Prostate gland (tissue), 2 donors: ENCODE results near the gene C19orf12. TPM values are rescaled to one million over a fixed set of nuclear protein-coding genes. Genes with fewer than 3 reads are reported as not detected.

Source experiments
- DNase-seq: peaks from one replicate; pipeline ENCODE4 v3.0.0-alpha.2; 2019; ENCODE audit warnings: low spot score
- H3K27ac ChIP-seq, 2 donors: fragments of 200-600 bp; sonication (generic); 2 replicates each; pipeline ENCODE4 v1.5.1; 2017 to 2019
- H3K27me3 ChIP-seq: fragments of 200-600 bp; sonication (generic); replicated peaks from 2 replicates; pipeline ENCODE4 v1.5.1; 2019; ENCODE audit not compliant: insufficient read depth
- H3K36me3 ChIP-seq, 2 donors: fragments of 200-600 bp; sonication (generic); 1 replicate in 1 of 2; 2 replicates in 1 of 2; pipeline versions ENCODE4 v1.5.1 to v1.8.1; 2017 to 2019
- H3K4me1 ChIP-seq: fragments of 200-600 bp; sonication (generic); replicated peaks from 2 replicates; pipeline ENCODE4 v1.5.1; 2019
- H3K4me3 ChIP-seq, 2 donors: fragments of 200-600 bp; sonication (generic); 2 replicates each; pipeline ENCODE4 v1.5.1; 2017 to 2019
- H3K9me3 ChIP-seq: fragments of 200-600 bp; sonication (generic); 2 replicates; pipeline ENCODE4 v1.5.1; 2017
- CTCF ChIP-seq, 4 experiments: fragments of 200-600 bp in 2 of 4; fragments of 450-650 bp in 2 of 4; sonication (generic) in 2 of 4; IDR thresholded peaks; 1 replicate in 3 of 4; 2 replicates in 1 of 4; pipeline ENCODE4 v1.5.1; 2016 to 2019; ENCODE audit warnings: antibody characterized with exemption in 4 of 4, mild to moderate bottlenecking in 2 of 4, moderate library complexity in 2 of 4
- POLR2A ChIP-seq: fragments of 450-650 bp; IDR thresholded peaks from one replicate; pipeline ENCODE4 v1.6.1; 2016; ENCODE audit warnings: antibody characterized with exemption, mild to moderate bottlenecking
- POLR2AphosphoS5 ChIP-seq: sonication (generic); formaldehyde crosslinking; IDR thresholded peaks from one replicate; pipeline ENCODE4 v1.6.1; 2017; ENCODE audit warnings: antibody characterized with exemption
- whole genome bisulfite sequencing: methylation state at CpG from one replicate; pipeline ENCODE4 v1.1.5; 2018; 5-methylcytosine and 5-hydroxymethylcytosine counted together
- intact Hi-C: fragments of 100-400 bp; cut with DNase I; formaldehyde crosslinking; loops from one replicate; pipeline ENCODE4 v1.14.2; 2022
- total RNA-seq, 2 donors: library from RNA; depleted of rRNA; stranded (reverse); fragments of >200 nt; gene quantifications; one replicate each; pipeline ENCODE4 v1.1.0, GENCODE V29; 2016

The C19orf12 gene
- total RNA-seq, 2 donors from 2014 or later, result 27.9 to 42.4 TPM

- 88% methylated on average over 14 of the region's 14 CpGs for WGBS
- Histone ChIP-seq H3K4me3 (no peak overlapping the region), H3K4me1 (no peaks in the 10 kb centered on the region), H3K36me3 (no peaks in the 10 kb centered on the region), H3K9me3 (no peaks in the 10 kb centered on the region), H3K27me3 (no peaks in the 10 kb centered on the region), H3K27ac (no peak overlapping the region)
- intact Hi-C loops, result no loop called here
- DNase-seq, result no peak
- TF ChIP-seq CTCF (IDR thresholded peaks at IDR 0.05) (no peak), POLR2AphosphoS5 (no peak), POLR2A (no peak)
These were observed 10.2 kb downstream of the C19orf12 start for GRCh38 chr19:29704562-29705558.

- H3K36me3 ChIP-seq, result no peaks in the 10 kb centered on the region
- H3K4me3 ChIP-seq, result no peak overlapping the region
- intact Hi-C loops, result no loop called here
- H3K4me1 ChIP-seq, result no peaks in the 10 kb centered on the region
- no peaks in the 10 kb centered on the region for H3K27me3 ChIP-seq
- H3K27ac ChIP-seq, result no peak overlapping the region
- H3K9me3 ChIP-seq, result no peaks in the 10 kb centered on the region
- 93% methylated on average over 9 of the region's 9 CpGs for WGBS
- TF ChIP-seq POLR2AphosphoS5 (no peak), POLR2A (no peak), CTCF (IDR thresholded peaks at IDR 0.05) (no peak)
- DNase-seq, result no peak
These were observed 12.1 kb downstream of the C19orf12 start for GRCh38 chr19:29702963-29703320.

GRCh38 chr19:29702161-29702962 lies 12.7 kb downstream of the C19orf12 start:
- Histone ChIP-seq H3K36me3 (no peaks in the 10 kb centered on the region), H3K27me3 (no peaks in the 10 kb centered on the region), H3K4me1 (no peaks in the 10 kb centered on the region), H3K9me3 (no peaks in the 10 kb centered on the region), H3K4me3 (no peak overlapping the region), H3K27ac (no peak overlapping the region)
- DNase-seq, result no peak
- TF ChIP-seq CTCF (IDR thresholded peaks at IDR 0.05) (no peak), POLR2AphosphoS5 (no peak), POLR2A (no peak)
- intact Hi-C loops, result no loop called here
- WGBS, result 88% methylated on average over 30 of the region's 30 CpGs

- no peaks in the 10 kb centered on the region for H3K36me3 ChIP-seq
- no peak overlapping the region for H3K4me3 ChIP-seq
- H3K27me3 ChIP-seq, result no peaks in the 10 kb centered on the region
- intact Hi-C loops, result no loop called here
- H3K9me3 ChIP-seq, result no peaks in the 10 kb centered on the region
- 66% methylated on average over 6 of the region's 6 CpGs for WGBS
- no peaks in the 10 kb centered on the region for H3K4me1 ChIP-seq
- H3K27ac ChIP-seq, result no peak overlapping the region
- no peak for TF ChIP-seq POLR2A
- no peak for TF ChIP-seq CTCF (IDR thresholded peaks at IDR 0.05)
- TF ChIP-seq POLR2AphosphoS5, result no peak
- DNase-seq, result no peak
These were observed 14.6 kb downstream of the C19orf12 start for GRCh38 chr19:29700498-29700897.
